ENCODE data around the gene ITGA2B.
A peak's percentile ranks its signal among the peaks of the same experiment; 100 is the strongest.

ITGA2B gene

DNA sequence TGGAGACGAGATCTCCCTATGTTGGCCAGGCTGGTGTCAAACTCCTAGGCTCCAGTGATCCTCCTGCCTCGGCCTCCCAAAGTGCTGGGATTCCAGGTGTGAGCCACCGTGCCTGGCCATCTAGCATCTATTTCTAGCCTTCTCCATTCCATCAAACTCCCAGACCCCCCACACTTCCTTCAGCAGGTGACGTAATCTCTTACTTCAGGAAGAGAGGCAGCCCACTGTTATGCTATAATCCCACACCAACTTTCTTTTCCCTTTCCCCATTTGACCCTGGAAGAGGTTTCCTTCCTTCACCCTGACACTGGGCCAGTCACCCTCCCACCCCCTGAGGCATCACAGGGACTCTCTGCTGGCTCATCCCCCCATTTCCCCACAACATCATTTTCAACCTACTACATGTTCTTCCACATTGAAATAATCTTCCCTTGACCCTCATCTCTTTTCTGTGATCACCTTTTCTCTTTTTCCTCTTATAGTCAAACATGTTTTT is 7.6 kb downstream of the ITGA2B start:
- no peak for DNase-seq (ENCODE audit: low read depth)
- TF ChIP-seq, protein P1, sequence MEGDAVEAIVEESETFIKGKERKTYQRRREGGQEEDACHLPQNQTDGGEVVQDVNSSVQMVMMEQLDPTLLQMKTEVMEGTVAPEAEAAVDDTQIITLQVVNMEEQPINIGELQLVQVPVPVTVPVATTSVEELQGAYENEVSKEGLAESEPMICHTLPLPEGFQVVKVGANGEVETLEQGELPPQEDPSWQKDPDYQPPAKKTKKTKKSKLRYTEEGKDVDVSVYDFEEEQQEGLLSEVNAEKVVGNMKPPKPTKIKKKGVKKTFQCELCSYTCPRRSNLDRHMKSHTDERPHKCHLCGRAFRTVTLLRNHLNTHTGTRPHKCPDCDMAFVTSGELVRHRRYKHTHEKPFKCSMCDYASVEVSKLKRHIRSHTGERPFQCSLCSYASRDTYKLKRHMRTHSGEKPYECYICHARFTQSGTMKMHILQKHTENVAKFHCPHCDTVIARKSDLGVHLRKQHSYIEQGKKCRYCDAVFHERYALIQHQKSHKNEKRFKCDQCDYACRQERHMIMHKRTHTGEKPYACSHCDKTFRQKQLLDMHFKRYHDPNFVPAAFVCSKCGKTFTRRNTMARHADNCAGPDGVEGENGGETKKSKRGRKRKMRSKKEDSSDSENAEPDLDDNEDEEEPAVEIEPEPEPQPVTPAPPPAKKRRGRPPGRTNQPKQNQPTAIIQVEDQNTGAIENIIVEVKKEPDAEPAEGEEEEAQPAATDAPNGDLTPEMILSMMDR (IDR thresholded peaks at IDR 0.05; ENCODE audit: low read depth, low read length, missing control alignments): no peak
- no peak overlapping the region for H3K4me3 ChIP-seq (ENCODE audit: low read depth, low read length)
- in situ Hi-C loops (cut with HindIII; ENCODE audit: low sequenced_read_pairs): no loop called here

DNA sequence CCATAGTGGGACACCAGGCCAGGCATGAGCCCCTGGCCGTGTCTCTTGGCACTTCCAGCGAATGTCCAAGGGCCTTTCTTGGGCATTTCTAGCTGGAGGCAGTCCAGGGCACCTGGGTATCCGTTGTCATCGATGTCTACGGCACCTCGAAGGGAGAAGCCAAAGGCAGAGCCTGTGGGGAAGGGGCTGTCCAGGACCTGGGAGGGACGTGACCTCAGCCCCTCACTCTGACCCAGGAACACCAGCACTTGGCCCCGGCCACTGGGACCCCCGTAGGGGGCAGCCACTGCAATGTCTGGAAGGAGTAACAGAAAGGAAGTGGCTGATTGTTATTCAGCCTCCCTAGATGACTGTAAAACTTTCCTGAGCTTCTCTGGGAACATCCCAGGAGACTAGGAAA is 8.7 kb downstream of the ITGA2B start:
- TF ChIP-seq, protein P1 (IDR thresholded peaks at IDR 0.05; ENCODE audit: low read depth, low read length, missing control alignments): no peak
- DNase-seq (ENCODE audit: low read depth): no peak
- no peak overlapping the region for H3K4me3 ChIP-seq (ENCODE audit: low read depth, low read length)
- in situ Hi-C loops (cut with HindIII; ENCODE audit: low sequenced_read_pairs): no loop called here

DNA sequence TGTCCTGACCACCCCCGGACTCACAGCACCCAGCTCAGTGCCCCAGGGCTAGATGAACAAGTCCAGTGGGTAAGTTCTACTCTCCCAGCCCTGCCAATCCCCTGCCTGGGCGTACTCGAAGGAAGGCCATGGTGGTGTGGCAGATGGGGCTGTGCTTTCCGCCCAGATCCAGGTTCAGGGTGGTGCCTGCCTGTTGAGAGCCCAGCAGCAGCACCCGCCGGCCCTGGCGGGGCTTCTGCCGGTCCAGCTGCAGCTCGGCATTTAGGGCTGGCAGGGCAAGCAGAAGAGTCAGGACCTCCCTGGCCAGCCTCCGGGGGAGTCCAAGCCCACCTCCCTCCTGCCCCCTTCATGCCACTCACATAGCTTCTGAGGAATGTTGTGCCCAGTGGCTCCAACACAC is 9.6 kb downstream of the ITGA2B start:
- no peak for DNase-seq (ENCODE audit: low read depth)
- TF ChIP-seq, protein P1 (IDR thresholded peaks at IDR 0.05; ENCODE audit: low read depth, low read length, missing control alignments): no peak
- H3K4me3 ChIP-seq (ENCODE audit: low read depth, low read length): no peak overlapping the region
- in situ Hi-C loops (cut with HindIII; ENCODE audit: low sequenced_read_pairs): no loop called here

DNA sequence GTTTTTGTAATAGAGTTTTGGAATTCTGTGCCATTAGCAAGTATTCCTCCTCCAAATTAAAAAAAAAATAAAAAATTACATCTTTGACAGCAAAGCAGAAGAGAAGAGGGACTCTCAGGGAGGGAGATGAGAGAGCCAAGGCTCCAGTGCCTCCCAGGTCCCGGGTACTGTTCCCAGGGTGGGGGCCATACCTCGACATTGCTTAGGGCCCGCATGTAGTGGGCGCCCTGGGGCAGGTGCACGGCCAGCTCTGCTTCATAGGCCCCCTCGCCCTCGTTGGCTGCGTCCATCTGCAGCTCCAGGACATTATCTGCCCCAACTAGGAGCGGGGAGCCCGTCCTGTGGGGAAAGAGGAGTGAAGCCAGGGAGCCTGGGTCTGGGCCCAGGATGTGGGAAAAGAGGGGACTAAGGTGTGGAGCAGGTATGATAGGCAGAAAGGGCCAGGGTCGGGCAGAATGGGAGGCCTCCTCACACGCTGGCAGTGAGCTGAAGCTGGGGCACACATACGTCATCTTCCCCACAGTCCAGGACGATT is 11.2 kb downstream of the ITGA2B start:
- in situ Hi-C loops (cut with HindIII; ENCODE audit: low sequenced_read_pairs): no loop called here
- H3K4me3 ChIP-seq (ENCODE audit: low read depth, low read length): no peak overlapping the region
- TF ChIP-seq, protein P1 (IDR thresholded peaks at IDR 0.05; ENCODE audit: low read depth, low read length, missing control alignments): no peak
- DNase-seq (ENCODE audit: low read depth): no peak

DNA sequence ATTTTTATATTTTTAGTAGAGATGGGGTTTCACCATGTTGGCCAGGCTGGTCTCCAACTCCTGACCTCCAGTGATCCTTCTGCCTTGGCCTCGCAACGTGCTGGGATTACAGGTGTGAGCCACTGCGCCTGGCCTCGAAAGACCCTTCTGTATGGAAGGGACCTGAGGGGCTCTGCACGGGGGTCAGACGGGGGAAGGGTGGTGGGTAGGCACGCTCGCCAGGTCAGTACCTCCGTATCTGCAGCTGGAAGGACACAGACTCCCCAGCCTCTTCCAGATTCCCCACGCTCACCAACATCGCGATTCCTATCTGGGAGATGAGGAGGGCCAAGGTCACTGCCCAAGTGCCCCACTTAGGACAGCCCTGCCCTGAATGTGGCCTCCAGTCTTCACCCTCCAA is 12.7 kb downstream of the ITGA2B start:
- no peak for DNase-seq (ENCODE audit: low read depth)
- in situ Hi-C loops (cut with HindIII; ENCODE audit: low sequenced_read_pairs): no loop called here
- TF ChIP-seq, protein P1 (IDR thresholded peaks at IDR 0.05; ENCODE audit: low read depth, low read length, missing control alignments): no peak

DNA sequence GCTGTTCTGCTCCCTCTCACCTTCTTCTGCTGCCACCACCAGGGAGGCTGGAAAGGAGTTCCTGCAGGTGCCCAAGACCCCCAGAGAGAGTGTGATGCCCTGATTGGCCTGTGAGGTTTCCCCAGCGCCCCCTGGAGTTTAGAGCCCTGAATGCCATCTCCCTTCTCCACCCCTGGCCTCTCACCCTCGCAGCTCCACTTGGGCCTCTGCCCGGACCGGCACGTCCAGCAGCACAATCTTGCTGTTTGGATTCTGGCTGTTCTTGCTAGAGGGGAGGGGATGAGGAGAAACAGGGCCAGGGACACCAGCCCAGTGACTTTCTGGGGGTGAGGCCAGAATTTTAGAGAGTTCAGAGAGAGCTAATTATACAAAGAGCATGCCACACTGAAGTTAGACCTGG is 13.3 kb downstream of the ITGA2B start:
- TF ChIP-seq, protein P1 (IDR thresholded peaks at IDR 0.05; ENCODE audit: low read depth, low read length, missing control alignments): peak; percentile 48
- no peak overlapping the region for H3K4me3 ChIP-seq (ENCODE audit: low read depth, low read length)
- in situ Hi-C loops (cut with HindIII; ENCODE audit: low sequenced_read_pairs): no loop called here
- no peak for DNase-seq (ENCODE audit: low read depth)

More for the DNA sequence above, 12.7 kb downstream of the ITGA2B start:
- H3K4me3 ChIP-seq (ENCODE audit: low read depth, low read length): no peak overlapping the region
